Spleen (tissue), 11 donors: ENCODE data around the gene FRMD4A. TPM values are rescaled to one million over a fixed set of nuclear protein-coding genes. Genes with fewer than 3 reads are reported as not detected.
"Not testable (repeated sequence)": the region's sequence is repeated elsewhere in the genome, so short reads cannot be mapped to it uniquely, and the experiment has no call there.

ENCODE experiments used
- DNase-seq: peaks from one replicate; pipeline ENCODE4 v3.0.0-alpha.2; 2020
- H3K27ac ChIP-seq, 8 donors: fragments of 200-600 bp; sonication (generic) in 7 of 8; 1 replicate in 4 of 8; 2 replicates in 4 of 8; pipeline versions ENCODE4 v1.5.0 to v1.8.0; 2016 to 2021; ENCODE audit warnings: inconsistent platforms in 4 of 8, mild to moderate bottlenecking in 4 of 8, moderate library complexity in 1 of 8
- H3K27me3 ChIP-seq, 7 donors: fragments of 200-600 bp; sonication (generic) in 6 of 7; replicated peaks in 1 of 7; 1 replicate in 4 of 7; 2 replicates in 3 of 7; pipeline versions ENCODE4 v1.5.0 to v1.8.0; 2016 to 2021; ENCODE audit warnings: inconsistent platforms in 3 of 7, mild to moderate bottlenecking in 1 of 7
- H3K36me3 ChIP-seq, 6 donors: fragments of 200-600 bp; sonication (generic) in 5 of 6; 1 replicate in 4 of 6; 2 replicates in 2 of 6; pipeline versions ENCODE4 v1.5.0 to v1.8.0; 2016 to 2021; ENCODE audit warnings: inconsistent platforms in 2 of 6
- H3K4me1 ChIP-seq, 6 donors: fragments of 200-600 bp; sonication (generic) in 5 of 6; 1 replicate in 3 of 6; 2 replicates in 3 of 6; pipeline versions ENCODE4 v1.5.0 to v1.8.0; 2016 to 2021; ENCODE audit warnings: inconsistent platforms in 3 of 6
- H3K4me3 ChIP-seq, 8 donors: fragments of 200-600 bp; sonication (generic) in 7 of 8; 1 replicate in 4 of 8; 2 replicates in 4 of 8; pipeline versions ENCODE4 v1.5.0 to v1.8.0; 2016 to 2021; ENCODE audit warnings: inconsistent platforms in 4 of 8, mild to moderate bottlenecking in 4 of 8, moderate library complexity in 2 of 8
- H3K9me3 ChIP-seq, 8 donors: fragments of 200-600 bp; sonication (generic) in 7 of 8; 1 replicate in 4 of 8; 2 replicates in 4 of 8; pipeline versions ENCODE4 v1.5.0 to v1.8.0; 2016 to 2021; ENCODE audit warnings: inconsistent platforms in 4 of 8
- CTCF ChIP-seq, 11 experiments: fragments of 200-600 bp in 7 of 11; fragments of 450-650 bp in 4 of 11; sonication (generic) in 4 of 11; IDR thresholded peaks in 8 of 11; conservative IDR thresholded peaks in 3 of 11; 1 replicate in 7 of 11; 2 replicates in 4 of 11; pipeline versions ENCODE4 v1.4.0 to v1.8.0; 2016 to 2021; ENCODE audit warnings: antibody characterized with exemption in 11 of 11, inconsistent platforms in 4 of 11, mild to moderate bottlenecking in 1 of 11
- POLR2A ChIP-seq, 3 donors: fragments of 450-650 bp; IDR thresholded peaks; one replicate each; pipeline ENCODE4 v1.5.1; 2017; ENCODE audit warnings: antibody characterized with exemption in 3 of 3, mild to moderate bottlenecking in 1 of 3
- POLR2AphosphoS5 ChIP-seq, 3 donors: sonication (generic); formaldehyde crosslinking; IDR thresholded peaks; one replicate each; pipeline ENCODE4 v1.5.1; 2017; ENCODE audit warnings: antibody characterized with exemption in 3 of 3
- WGBS, 5 donors: extraction: QIAGEN DNeasy Blood & Tissue Kit in 3 of 5; methylation state at CpG; one replicate each; pipeline versions ENCODE4 v1.1.5 to v1.1.7; 2013 to 2018; 5-methylcytosine and 5-hydroxymethylcytosine counted together
- intact Hi-C: fragments of 100-400 bp; cut with DNase I; formaldehyde crosslinking; loops from one replicate; pipeline ENCODE4 v1.15.0; 2023; ENCODE audit warnings: low total_unique reads
- polyA plus RNA-seq, 3 donors: library from polyadenylated mRNA; stranded (reverse); fragments of 200-250 nt; gene quantifications; one replicate each; pipeline ENCODE4 v1.2.1, GENCODE V29; 2013
- total RNA-seq, 7 donors: library from RNA; depleted of rRNA in 3 of 7; stranded (reverse); fragments of >200 nt in 3 of 7; fragmentation: NEBNext Ultra II Directional in 4 of 7; extraction: Animal tissue kit (Norgen Biotek cat#: 25700) in 4 of 7; gene quantifications; one replicate each; pipeline versions ENCODE4 v1.1.0 to v1.2.1, GENCODE V29; 2016 to 2021
- donor health status: healthy with polysubstance abuse.
- donor health status: DM: no; HTN: no; CAD: no; lungs with moderate emphysema.
- donor health status: DM: no; HTN: no; CAD: no.
- donor health status: Bipolar disorder and iron deficiency.
- donor health status: healthy.
- donor health status: DM: no; HTN: no; CAD: no.
- donor health status: DM: yes; HTN: yes; CAD: no.

Gene FRMD4A
- total and polyA plus RNA-seq, 10 donors = 9.2 to 141 (median 80.5) TPM

GRCh38 chr10:13767676-13768178 is 563.0 kb downstream of the FRMD4A start:
- H3K27me3 ChIP-seq = peaks cover 0 to 5% (median 0%) of the 10 kb centered on the region in 7 donors
- H3K4me3 ChIP-seq = no peak overlapping the region
- TF ChIP-seq POLR2A (IDR thresholded peaks at IDR 0.05) = no peak
- TF ChIP-seq CTCF (IDR thresholded peaks at IDR 0.05 in 8 of 11, conservative IDR thresholded peaks at IDR 0.05 in 3 of 11) = no peak
- no peak for TF ChIP-seq POLR2AphosphoS5 (IDR thresholded peaks at IDR 0.05)
- H3K36me3 ChIP-seq = no peaks in the 10 kb centered on the region
- H3K4me1 ChIP-seq = no peaks in the 10 kb centered on the region
- H3K27ac ChIP-seq = no peak overlapping the region
- H3K9me3 ChIP-seq = no peaks in the 10 kb centered on the region
- no peak for DNase-seq
- WGBS, 5 donors = 59 to 74% (median 63%) methylated on average over 13 of the region's 13 CpGs
- intact Hi-C loops = no loop called here

GRCh38 chr10:13767148-13767547 is 563.6 kb downstream of the FRMD4A start:
- DNase-seq, H3K4me1 ChIP-seq, H3K36me3 ChIP-seq, H3K27me3 ChIP-seq, intact Hi-C loops, H3K4me3 ChIP-seq, H3K27ac ChIP-seq, H3K9me3 ChIP-seq: not testable (repeated sequence)
- 93 to 99% (median 96%) methylated on average over 5 of the region's 5 CpGs for WGBS, 5 donors

GRCh38 chr10:13765641-13766341 is 564.9 kb downstream of the FRMD4A start:
- TF ChIP-seq POLR2AphosphoS5 (IDR thresholded peaks at IDR 0.05) = no peak
- TF ChIP-seq POLR2A (IDR thresholded peaks at IDR 0.05) = no peak
- TF ChIP-seq CTCF (IDR thresholded peaks at IDR 0.05 in 8 of 11, conservative IDR thresholded peaks at IDR 0.05 in 3 of 11) = no peak
- no peak overlapping the region for H3K27ac ChIP-seq
- intact Hi-C loops = no loop called here
- no peaks in the 10 kb centered on the region for H3K36me3 ChIP-seq
- H3K4me1 ChIP-seq = no peaks in the 10 kb centered on the region
- peaks cover 0 to 5% (median 0%) of the 10 kb centered on the region in 7 donors for H3K27me3 ChIP-seq
- no peak overlapping the region for H3K4me3 ChIP-seq
- no peak for DNase-seq
- 89 to 95% (median 93%) methylated on average over 19 of the region's 19 CpGs for WGBS, 5 donors
- H3K9me3 ChIP-seq = no peaks in the 10 kb centered on the region

- TF ChIP-seq POLR2AphosphoS5 (IDR thresholded peaks at IDR 0.05) = no peak
- no peak for TF ChIP-seq CTCF (IDR thresholded peaks at IDR 0.05 in 8 of 11, conservative IDR thresholded peaks at IDR 0.05 in 3 of 11)
- TF ChIP-seq POLR2A (IDR thresholded peaks at IDR 0.05) = no peak
- intact Hi-C loops = no loop called here
These were observed 569.1 kb downstream of the FRMD4A start for GRCh38 chr10:13761490-13762091.

More at GRCh38 chr10:13761490-13762091, 569.1 kb downstream of the FRMD4A start:
- no peak overlapping the region for H3K4me3 ChIP-seq
- H3K27ac ChIP-seq = no peak overlapping the region
- no peaks in the 10 kb centered on the region for H3K27me3 ChIP-seq
- no peaks in the 10 kb centered on the region for H3K36me3 ChIP-seq
- no peaks in the 10 kb centered on the region for H3K9me3 ChIP-seq
- WGBS, 5 donors = 82 to 97% (median 85%) methylated on average over 2 of the region's 2 CpGs
- no peak for DNase-seq
- H3K4me1 ChIP-seq = peaks cover 0 to 13% (median 3%) of the 10 kb centered on the region in 6 donors
